ENCODE data around the gene STMN3. TPM values are rescaled to one million over a fixed set of nuclear protein-coding genes. Genes with fewer than 3 reads are reported as not detected.

STMN3 gene
- polyA plus RNA-seq, 1 of the 3 experiments (the other 2 are of a cell fraction), result 111 TPM

GRCh38 chr20:63690003-63690897, 37.0 kb upstream of the STMN3 start:
- H3F3A ChIP-seq (replicated peaks; ENCODE audit: insufficient read depth), result no peaks in the 10 kb centered on the region
- DNase-seq, result no peak
- peaks cover 0 to 4% of the 10 kb centered on the region in 2 experiments for H3K36me3 ChIP-seq (replicated peaks in 1 of 2; ENCODE audit: control insufficient read depth in 1 of 2, insufficient read depth in 2 of 2, low read length in 1 of 2)
- H3K9ac ChIP-seq, result no peak overlapping the region
- H3K27ac ChIP-seq (ENCODE audit: low read depth in 2 of 2, low read length in 1 of 2), result no peak overlapping the region
- CTCF ChIA-PET, result no interaction called here
- H3K27me3 ChIP-seq (ENCODE audit: insufficient read depth), result no peaks in the 10 kb centered on the region
- H2AFZ ChIP-seq (ENCODE audit: low read depth), result no peak overlapping the region
- H3K9me3 ChIP-seq, result no peaks in the 10 kb centered on the region
- no peak for TF ChIP-seq ZBTB33 (IDR thresholded peaks at IDR 0.05; ENCODE audit: borderline replicate concordance, low read depth)
- TF ChIP-seq FOSL2 (IDR thresholded peaks at IDR 0.05; ENCODE audit: borderline replicate concordance, low read depth), result no peak
- no peak for TF ChIP-seq MXI1 (IDR thresholded peaks at IDR 0.05; ENCODE audit: low read depth, low read length)
- TF ChIP-seq, protein P1, sequence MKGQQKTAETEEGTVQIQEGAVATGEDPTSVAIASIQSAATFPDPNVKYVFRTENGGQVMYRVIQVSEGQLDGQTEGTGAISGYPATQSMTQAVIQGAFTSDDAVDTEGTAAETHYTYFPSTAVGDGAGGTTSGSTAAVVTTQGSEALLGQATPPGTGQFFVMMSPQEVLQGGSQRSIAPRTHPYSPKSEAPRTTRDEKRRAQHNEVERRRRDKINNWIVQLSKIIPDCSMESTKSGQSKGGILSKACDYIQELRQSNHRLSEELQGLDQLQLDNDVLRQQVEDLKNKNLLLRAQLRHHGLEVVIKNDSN (IDR thresholded peaks at IDR 0.05; ENCODE audit: borderline replicate concordance, low read depth), result no peak
- TF ChIP-seq CHD2 (IDR thresholded peaks at IDR 0.05; ENCODE audit: low read length, partially characterized antibody), result no peak
- TF ChIP-seq PBX3 (IDR thresholded peaks at IDR 0.05), result no peak
- TF ChIP-seq RCOR1 (IDR thresholded peaks at IDR 0.05; ENCODE audit: low read length), result no peak
- TF ChIP-seq GABPA (IDR thresholded peaks at IDR 0.05; ENCODE audit: low read depth), result no peak
- no peak for TF ChIP-seq GATA2 (CRISPR knock-in tag; IDR thresholded peaks at IDR 0.05)
- TF ChIP-seq ELF1 (IDR thresholded peaks at IDR 0.05), result no peak
- no peak for TF ChIP-seq MAX (IDR thresholded peaks at IDR 0.05; ENCODE audit: low read depth)
- no peak for TF ChIP-seq SMC3 (IDR thresholded peaks at IDR 0.05; ENCODE audit: low read depth, low read length)
- TF ChIP-seq EP300 (IDR thresholded peaks at IDR 0.05; ENCODE audit: borderline replicate concordance in 1 of 2, low read depth in 1 of 2, low read length in 1 of 2), result no peak
- TF ChIP-seq TAF1 (IDR thresholded peaks at IDR 0.05; ENCODE audit: borderline replicate concordance, low read depth, low read length), result no peak
- H3K4me2 ChIP-seq, result no peak overlapping the region
- H3K9me2 ChIP-seq, result no peaks in the 10 kb centered on the region
- no peaks in the 10 kb centered on the region for H3K4me1 ChIP-seq (ENCODE audit: control insufficient read depth in 1 of 2, insufficient read depth in 2 of 2, low read depth in 1 of 2, low read length in 1 of 2)
- no peaks in the 10 kb centered on the region for H4K20me1 ChIP-seq (ENCODE audit: insufficient read depth)
- no peak overlapping the region for H3K4me3 ChIP-seq (ENCODE audit: low read depth in 2 of 2, low read length in 1 of 2)
- H3K79me2 ChIP-seq (ENCODE audit: insufficient read depth), result no peaks in the 10 kb centered on the region
- WGBS (ENCODE audit: low lambda C conversion rate), result 80% methylated on average over 5 of the region's 40 CpGs
- POLR2A ChIA-PET, result no interaction called here
